RCC 7860 (cell line): ENCODE data around the gene CCDC88C.
"Not testable (repeated sequence)": the region's sequence is repeated elsewhere in the genome, so short reads cannot be mapped to it uniquely, and the experiment has no call there.

Experiments
- DNase-seq: peaks from one replicate; pipeline ENCODE4 v3.0.0-alpha.2; 2015; ENCODE audit warnings: low spot score
- FAIRE-seq: peaks from 2 replicates; lab custom pipeline; 2012; peaks lifted over from hg19 to GRCh38; lab: Jason Lieb, UNC

CCDC88C gene

GRCh38 chr14:91274796-91275195, 142.8 kb downstream of the CCDC88C start:
- FAIRE-seq (no peak), DNase-seq (no peak)

- FAIRE-seq (no peak), DNase-seq (no peak)
Measured at GRCh38 chr14:91273885-91274273, 143.7 kb downstream of the CCDC88C start.

- no peak for FAIRE-seq
- DNase-seq: no peak
Measured at GRCh38 chr14:91273273-91273884, 144.2 kb downstream of the CCDC88C start.

- no peak for FAIRE-seq
Measured at GRCh38 chr14:91272341-91273272, 145.0 kb downstream of the CCDC88C start.

GRCh38 chr14:91271639-91272038, 146.0 kb downstream of the CCDC88C start:
- FAIRE-seq: no peak
- DNase-seq: no peak

More at GRCh38 chr14:91272341-91273272, 145.0 kb downstream of the CCDC88C start:
- no peak for DNase-seq

GRCh38 chr14:91270619-91271018, 147.0 kb downstream of the CCDC88C start:
- no peak for FAIRE-seq
- DNase-seq: no peak

- FAIRE-seq (no peak), DNase-seq (no peak)
Measured at GRCh38 chr14:91270188-91270587, 147.4 kb downstream of the CCDC88C start.

- DNase-seq (no peak), FAIRE-seq (no peak)
Measured at GRCh38 chr14:91269076-91269991, 148.3 kb downstream of the CCDC88C start.

GRCh38 chr14:91267965-91268437, 149.6 kb downstream of the CCDC88C start:
- no peak for DNase-seq
- no peak for FAIRE-seq

GRCh38 chr14:91266276-91266675, 151.3 kb downstream of the CCDC88C start:
- FAIRE-seq: not testable (repeated sequence)

GRCh38 chr14:91265404-91265803, 152.2 kb downstream of the CCDC88C start:
- FAIRE-seq (no peak), DNase-seq (no peak)

More at GRCh38 chr14:91266276-91266675, 151.3 kb downstream of the CCDC88C start:
- DNase-seq: not testable (repeated sequence)

GRCh38 chr14:91264151-91265150, 153.2 kb downstream of the CCDC88C start:
- DNase-seq (no peak), FAIRE-seq (no peak)

- FAIRE-seq: no peak
- DNase-seq: no peak
Measured at GRCh38 chr14:91263329-91263728, 154.3 kb downstream of the CCDC88C start.

GRCh38 chr14:91261986-91262549, 155.6 kb downstream of the CCDC88C start:
- FAIRE-seq: no peak
- DNase-seq: no peak

- FAIRE-seq (no peak), DNase-seq (no peak)
Measured at GRCh38 chr14:91261115-91261514, 156.5 kb downstream of the CCDC88C start.

GRCh38 chr14:91258876-91259275, 158.7 kb downstream of the CCDC88C start:
- no peak for FAIRE-seq
- DNase-seq: no peak

GRCh38 chr14:91258011-91258618, 159.5 kb downstream of the CCDC88C start:
- FAIRE-seq: no peak
- no peak for DNase-seq

GRCh38 chr14:91257328-91258010, 160.2 kb downstream of the CCDC88C start:
- DNase-seq (no peak), FAIRE-seq (no peak)
